GM19351 (cell line): ENCODE data around the gene C6orf62.
"Not testable (repeated sequence)": the region's sequence is repeated elsewhere in the genome, so short reads cannot be mapped to it uniquely, and the experiment has no call there.

Source experiments
- ATAC-seq: cut with Tn5 transposase; IDR thresholded peaks from one replicate; pipeline ENCODE4 v1.9.1; 2021; ENCODE audit warnings: mild to moderate bottlenecking, moderate library complexity; ENCODE audit not compliant: unreplicated experiment

The C6orf62 gene

DNA sequence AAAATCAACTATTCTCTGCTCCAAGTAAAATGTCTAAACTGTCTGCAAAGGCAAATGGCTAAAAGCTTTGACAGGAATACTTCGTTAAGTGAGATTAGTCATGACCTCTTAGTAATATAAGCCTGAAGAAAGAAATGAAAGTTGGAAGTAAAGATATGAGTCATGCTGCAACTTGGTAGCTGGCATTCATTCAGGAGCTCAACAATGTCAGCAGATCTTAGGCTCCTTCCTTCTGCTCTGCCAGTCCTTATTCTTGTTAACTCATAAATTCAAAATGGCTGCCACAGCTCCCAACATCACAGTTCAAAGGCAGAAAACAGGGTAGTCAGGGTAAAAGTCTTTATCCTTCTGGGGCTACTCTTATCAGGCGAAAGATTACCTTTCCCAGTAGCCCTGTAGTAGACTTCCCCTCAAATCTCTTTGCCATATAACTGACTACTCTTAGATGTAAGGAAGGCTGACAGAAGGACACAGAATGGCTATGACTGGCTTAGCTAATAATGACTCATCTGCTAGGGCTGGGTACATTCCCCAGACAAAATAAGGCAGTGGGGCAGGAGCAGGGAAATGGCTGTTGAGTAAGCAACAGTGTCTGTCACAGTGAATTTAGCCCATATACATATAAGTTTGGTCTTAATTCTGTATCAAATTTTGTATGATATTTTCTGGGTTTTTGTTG, 24.4 kb upstream of the C6orf62 start:
- peak; percentile 80 for ATAC-seq

DNA sequence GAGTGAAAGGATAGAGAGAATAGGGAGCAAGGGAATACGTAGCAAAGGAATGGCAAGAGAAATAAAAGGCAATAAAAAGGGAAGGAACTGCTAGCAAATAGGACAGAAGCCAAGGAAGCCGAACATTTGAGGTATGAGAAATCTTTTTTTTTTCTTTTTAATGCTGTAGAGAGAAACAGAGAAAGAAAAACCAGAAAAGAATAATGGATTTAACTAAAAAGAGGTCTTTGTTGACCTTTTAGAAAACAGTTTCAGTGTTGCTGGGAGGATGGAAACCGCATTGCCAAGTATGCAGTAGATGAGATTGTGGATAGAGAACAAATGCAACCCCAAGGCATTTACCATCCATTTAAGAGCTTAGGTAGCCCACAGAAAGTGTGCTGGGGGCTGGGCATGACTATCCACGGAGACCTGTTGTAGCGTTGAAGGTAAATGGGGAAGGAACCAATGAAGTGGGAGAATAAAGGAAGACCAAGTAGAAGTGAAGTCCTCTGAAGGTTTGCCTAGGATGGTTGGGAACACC, 23.3 kb upstream of the C6orf62 start:
- no peak for ATAC-seq

DNA sequence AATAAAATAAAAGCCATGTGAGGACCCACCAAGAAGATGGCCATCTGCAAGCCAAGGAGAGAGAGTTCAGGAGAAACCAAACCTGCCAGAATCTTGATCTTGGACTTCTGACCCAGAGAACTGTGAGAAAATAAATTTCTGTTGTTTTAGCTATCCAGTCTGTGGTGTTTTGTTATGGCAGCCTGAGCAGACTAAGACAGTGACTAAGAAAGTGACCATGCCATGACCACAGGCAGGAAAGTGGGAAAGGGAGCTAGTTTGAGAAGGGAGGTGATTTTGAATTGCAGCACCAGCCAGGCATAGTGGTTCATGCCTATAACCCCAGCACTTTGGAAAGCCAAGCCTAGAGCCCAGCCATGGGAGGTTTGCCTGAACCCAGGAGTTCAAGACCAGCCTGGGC, 21.9 kb upstream of the C6orf62 start:
- no peak for ATAC-seq

DNA sequence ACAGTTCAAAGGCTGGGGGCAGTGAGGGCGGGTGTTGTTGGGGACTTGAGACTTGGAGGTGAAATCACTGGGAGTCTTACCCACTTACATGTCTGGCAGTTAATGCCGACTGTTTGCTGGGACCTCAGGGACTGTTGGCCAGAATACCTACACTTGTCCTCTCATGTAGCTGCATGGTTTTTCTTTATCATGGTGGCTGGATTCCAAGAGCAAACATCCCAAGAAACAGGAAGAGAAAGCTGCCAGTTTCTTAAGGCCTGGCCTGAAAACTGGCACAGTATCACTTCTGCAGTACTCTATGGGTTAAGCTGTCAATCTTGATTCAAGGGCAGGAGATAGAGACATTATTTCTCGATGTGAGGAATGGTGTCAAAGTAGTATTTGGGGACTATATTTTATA, 19.8 kb upstream of the C6orf62 start:
- ATAC-seq: no peak

DNA sequence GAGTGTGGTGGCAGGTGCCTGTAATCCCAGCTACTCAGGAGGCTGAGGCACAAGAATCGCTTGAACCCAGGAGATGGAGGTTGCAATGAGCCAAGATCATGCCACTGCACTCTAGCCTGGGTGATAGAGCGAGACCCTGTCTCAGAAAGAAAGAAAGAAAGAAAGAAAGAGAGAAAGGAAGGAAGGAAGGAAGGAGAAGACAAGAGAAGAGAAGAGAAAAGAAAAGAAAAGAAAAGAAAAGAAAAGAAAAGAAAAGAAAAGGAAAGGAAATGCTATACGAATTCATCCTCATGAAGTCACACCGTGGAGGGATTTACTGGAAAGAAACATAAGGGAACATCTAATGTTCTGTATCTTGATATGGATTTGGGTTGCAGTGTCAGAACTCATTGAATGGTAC, 15.8 kb upstream of the C6orf62 start:
- ATAC-seq: not testable (repeated sequence)

DNA sequence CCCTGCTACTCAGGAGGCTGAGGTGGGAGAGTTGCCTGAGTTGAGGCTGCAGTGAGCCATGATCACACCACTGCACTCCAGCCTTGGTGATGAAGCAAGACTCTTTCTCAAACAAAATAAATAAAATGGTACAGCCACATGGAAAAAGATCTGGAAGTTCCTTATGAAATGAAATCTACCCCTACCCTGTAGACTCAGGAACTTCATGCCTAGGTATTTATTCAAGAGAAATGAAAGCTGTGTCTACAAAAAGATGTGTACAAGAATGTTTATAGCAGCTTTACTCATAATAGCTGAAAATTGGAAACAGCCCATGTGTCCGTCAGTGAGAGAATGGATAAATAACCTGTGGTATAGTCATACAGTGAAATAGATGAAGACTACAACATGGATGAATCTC, 15.2 kb upstream of the C6orf62 start:
- ATAC-seq: no peak

DNA sequence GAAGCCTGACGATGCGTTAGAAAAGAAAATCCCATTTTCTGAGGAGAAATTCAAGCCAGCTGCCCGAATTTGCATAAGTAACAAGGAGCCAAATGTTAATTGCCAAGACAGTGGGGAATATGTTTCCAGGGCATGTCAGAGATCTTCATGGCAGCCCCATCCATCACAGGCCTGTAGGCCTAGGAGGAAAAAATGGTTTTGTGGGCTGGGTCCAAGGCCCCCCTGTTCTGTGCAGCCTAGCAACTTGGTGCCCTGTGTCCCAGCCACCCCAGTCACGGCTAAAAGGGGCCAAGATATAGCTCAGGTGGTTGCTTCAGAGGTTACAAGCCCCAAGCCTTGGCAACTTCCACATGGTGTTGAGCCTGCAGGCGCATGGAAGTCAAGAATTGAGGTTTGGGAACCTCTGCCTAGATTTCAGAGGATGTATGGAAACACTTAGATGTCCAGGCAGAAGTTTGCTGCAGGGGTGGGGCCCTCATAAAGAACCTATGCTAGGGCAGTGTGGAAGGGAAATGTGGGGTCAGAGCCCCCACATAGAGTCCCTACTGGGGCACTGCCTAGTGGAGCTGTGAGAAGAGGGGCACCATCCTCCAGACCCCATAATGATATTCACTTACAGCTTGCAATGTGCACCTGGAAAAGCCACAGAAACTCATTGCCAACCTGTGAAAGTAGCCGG, 12.6 kb upstream of the C6orf62 start:
- not testable (repeated sequence) for ATAC-seq

DNA sequence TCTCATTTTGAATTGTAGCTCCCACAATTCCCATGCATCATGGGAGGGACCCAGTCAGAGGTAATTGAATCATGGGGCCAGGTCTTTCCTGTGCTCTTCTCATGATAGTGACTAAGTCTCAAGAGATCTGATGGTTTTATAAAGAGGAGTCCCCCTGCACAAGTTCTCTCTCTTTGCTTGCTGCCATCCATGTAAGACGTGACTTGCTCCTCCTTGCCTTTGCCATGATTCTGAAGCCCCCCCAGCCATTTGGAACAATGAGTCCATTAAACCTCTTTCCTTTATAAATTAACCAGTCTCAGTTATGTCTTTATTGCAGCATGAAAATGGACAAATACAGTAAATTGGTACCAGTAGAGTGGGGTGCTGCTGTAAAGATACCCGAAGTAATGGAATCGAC, 11.7 kb upstream of the C6orf62 start:
- not testable (repeated sequence) for ATAC-seq

DNA sequence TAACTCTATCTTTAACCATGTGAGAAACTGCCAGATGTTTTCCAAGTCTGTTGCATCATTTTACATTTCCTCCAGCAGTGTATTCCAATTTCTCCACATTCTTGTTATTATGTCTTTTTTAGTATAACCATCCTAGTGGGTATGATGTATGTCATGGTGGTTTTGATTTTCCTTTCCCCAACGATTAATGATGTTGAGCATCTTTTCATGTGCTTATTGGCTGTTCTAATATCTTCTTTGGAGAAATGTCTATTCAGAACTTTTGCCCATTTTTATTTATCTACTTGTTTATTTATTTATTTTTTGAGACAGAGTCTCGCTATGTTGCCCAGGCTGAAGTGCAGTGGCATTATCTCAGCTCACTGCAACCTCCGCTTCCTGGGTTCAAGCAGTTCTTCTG, 4.3 kb upstream of the C6orf62 start:
- no peak for ATAC-seq

DNA sequence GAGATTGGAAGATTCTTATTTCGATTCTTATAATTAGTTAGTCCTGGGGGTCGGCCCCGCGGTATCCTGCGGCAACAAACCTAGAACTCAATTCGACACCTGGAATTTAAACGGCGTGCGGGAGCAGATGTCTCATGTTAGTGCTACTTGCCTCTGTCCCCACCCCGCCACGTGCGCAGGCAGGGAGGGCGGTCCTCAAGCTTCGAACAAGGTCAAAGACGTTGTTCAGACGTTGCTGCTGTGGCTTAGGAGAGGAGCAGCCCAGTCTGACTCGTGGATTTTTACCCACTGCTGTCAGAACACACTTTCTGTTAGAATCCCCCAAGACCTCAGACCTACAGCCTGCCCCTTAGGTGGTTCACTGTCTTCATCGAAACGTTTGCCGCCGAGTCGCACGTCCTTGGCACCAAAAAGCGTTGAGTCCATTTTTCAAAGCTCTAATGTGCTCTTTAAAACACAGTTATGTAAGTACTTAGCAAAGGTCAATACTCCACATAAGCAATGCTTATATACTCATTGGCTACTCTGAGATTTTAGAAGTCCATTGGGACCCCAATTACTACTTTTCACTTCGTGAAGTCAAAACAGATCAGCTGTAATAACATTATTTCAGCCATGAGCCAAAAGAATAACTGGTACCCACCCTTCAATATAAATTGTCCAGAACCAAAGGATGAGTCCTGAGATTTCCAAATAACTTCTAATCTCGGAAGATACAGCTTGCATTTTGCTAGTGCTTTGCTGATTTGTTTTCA, 2.7 kb upstream of the C6orf62 start:
- peak; percentile 55 for ATAC-seq

DNA sequence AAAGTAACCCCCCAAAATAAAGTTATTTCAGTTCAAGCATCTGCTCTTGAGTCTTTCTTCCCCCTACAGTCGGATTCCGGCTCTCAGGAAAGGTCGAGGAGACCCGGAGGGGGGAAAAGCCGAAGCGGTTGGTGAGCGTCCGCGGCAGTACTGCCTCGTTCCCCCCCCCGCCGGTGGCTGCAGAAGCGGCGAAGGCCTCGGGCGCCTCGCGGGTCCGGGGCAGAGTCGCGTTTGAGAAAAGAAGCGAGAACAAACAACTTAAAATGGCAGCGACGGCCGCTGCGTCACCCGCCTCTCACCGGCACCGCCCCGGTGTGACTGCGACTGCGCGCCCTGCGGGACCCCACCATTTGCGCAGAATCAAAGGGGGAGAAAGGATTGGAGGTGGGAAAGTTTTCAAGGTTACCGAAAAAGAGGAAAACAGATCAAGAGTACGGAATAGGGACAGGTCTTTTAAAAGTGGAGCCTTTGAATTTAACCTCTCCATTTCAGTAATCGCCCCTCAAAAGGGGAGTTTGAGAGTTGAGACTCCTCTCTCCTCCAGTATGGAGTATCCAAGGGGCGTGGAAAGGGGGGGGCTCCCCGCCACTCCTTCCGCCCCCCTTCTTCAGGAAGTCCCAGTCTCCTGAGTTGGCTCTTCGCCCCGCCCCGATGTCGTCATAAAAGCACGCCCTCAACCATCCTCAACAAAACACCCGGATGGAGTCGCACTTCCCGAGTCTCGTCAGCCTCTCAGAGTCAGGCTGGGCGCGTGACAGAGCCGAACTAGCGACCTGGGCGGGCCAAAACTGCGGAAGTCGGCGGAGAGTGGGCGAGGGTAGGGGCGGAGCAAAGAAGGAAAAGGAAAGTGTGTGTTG, 1.9 kb upstream of the C6orf62 start:
- peak; percentile 85 for ATAC-seq

DNA sequence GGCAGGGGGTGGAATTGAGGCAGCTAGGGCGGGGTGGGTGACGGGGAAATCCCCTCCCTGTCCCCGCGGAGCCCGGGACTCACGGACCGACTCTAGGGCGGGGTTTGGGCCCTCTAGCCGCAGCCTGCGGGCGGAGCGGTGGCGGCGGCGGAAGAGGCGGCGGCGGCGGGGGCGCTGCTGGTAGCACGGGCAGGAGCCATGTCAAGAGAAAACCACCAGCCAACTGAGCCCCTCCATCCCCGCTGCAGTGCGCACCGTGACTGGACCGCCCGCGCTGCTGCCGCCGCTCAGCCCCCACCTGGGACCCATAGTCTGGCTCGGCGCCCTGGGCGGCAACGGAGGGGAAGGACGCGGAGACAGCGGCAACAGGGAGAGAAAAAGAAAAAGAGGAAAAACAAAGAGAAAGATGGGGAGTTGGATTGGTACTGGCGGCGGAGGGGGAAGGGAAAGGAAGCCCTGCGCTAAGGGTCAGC, 1.2 kb upstream of the C6orf62 start:
- no peak for ATAC-seq

DNA sequence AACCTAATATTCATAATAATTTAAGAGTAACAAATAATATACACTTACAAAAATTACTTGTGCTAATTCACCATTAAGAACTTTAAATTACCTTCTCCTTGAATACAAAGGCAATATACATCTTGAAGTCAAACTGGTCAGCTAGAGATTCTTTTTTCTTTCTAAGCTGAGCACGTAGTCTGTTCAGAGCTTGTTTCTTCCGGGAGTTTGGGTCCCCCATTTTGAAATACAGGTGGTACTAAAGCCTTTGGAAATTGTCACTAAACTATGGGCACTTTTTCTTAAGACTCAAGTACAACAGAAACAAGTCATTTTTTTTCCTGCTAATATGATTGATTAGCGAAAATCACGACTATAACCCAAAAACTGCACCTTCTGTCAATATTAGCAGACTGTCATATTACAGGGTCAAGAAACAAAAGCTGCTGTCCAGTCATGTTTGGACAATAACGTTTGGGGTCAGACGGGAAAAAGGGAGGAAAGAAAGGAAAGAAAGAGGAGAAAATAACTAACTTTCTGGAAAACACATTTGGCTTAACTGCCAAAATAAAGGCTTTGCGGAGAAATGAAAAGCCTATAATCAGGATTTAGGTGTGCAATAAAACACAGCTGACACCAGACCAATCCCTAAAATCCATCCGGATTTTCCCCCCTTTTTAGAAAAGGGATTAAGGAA, 367 bp downstream of the C6orf62 start:
- no peak for ATAC-seq

DNA sequence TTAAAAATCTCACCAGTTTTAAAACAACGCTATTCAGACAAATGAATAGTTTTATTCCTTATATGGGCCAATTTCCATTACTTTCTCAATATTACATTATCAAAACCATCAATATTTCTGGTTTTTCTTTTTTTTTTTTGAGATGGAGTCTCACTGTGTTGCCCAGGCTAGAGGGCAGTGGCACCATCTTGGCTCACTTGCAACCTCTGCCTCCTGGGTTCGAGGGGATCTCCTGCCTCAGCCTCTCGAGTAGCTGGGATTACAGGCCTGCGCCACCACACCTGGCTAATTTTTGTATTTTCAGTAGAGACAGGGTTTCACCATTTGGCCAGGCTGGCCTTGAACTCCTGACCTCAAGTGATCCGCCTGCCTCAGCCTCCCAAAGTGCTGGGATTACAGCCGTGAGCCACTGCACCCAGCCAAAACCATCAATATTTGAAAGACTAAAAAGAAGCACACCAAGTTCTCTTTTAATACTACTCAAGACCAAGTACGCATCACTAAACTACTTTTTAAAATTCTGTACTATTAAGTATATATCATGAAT, 2.3 kb downstream of the C6orf62 start:
- not testable (repeated sequence) for ATAC-seq

DNA sequence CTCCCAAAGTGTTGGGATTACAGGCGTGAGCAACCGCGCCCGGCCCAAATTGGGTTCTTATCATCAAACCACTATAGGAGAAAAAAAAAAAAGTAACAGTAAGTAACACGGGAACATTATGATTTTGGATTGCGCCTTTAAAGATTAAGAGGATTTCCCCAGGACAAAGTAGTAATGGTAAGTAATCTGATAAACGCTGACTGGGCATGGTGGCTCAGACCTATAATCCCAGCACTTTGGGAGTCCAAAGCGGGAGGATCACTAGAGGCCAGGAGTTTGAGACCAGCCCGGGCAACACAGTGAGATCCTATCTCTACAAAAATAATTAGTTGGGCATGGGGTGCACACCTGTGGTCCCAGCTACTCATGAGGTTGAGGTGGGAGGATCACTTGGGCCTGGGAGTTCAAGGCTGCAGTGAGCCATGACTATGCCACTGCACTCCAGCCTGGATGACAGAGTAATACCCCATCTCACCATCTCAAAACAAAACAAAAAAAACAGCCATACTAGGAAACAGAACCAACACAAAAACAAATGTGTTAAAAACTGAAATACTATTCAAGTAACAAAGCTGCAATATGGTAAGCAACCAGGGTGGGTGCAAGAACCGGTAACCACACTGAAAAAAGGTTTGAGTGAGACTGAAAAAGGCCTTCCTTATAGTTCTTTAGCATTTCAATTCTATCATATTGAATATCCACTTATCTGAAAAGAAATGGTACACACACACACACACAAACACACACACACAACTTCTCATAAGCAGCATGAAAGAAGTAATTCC, 8.2 kb downstream of the C6orf62 start:
- no peak for ATAC-seq

DNA sequence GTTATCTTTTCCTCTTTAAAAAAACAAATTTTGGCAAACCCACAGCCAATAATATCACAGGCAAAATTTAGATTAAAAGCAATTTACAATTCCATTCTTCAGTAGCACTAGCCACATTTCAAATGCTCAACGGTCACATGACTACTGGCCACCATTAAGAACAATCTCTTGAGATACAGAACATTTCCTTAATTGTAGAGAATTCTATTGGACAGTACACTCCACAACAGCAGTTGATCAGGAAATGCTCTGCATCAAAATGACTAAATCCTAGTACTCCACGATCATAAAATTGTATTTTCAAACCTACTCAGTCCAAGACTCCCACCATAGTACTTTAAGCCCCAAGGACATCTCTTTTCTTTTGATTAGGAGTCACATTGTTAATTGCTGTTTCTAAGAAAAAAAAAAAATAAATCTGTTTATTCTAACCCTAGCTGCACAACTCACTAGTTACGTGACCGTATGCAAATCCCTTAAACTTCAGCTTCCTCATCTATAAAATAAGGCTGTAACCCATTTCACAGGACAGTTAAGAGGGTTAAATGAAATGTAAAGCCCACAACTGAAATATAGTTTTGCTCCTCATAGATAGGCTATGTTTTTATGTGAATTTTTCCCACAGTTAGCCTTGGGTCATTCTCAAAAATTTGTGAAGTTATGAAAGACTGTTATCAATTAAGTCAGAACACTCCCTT, 9.8 kb downstream of the C6orf62 start:
- no peak for ATAC-seq

DNA sequence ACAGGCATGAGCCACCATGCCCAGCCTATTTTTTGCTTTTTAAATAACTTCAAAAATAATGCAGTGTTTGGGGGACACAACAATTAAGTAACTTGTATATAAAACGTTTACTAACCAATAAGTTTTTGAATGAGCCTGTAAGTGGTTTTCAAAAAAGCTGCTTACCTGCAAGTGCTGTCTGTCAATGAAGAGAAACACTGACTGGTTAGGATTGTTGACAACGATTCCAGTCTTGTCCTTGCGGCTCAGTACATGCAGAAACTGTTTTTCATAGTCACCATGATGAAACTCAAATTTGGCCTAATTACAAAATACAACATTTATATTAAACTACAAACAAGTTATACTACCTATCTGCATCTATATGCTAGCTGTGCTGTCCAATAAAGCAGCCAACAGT, 10.3 kb downstream of the C6orf62 start:
- no peak for ATAC-seq

DNA sequence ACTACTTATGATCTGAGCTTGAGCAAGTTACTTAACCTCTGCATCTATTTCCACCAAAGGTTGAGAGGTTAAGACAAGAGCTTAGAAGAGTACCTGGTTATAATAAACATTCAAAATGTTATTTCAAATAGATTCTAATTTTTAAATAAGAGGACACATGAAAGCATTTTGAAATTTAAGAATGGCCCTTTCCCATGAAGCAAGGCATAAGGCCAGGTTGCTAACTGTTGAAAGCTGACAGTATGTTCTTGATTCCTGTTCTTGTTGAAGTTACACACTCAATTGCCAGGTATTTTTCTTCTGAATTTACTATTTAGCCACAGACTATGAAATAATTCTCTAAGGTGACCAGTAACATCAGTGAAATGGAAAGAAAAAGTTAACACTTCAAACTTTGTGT, 14.5 kb downstream of the C6orf62 start:
- ATAC-seq: no peak
